CD4-positive, alpha-beta T cell (primary cell): ENCODE measurements around the gene FBXO27. TPM values are rescaled to one million over a fixed set of nuclear protein-coding genes. Genes with fewer than 3 reads are reported as not detected.

Source experiments
- ATAC-seq: fragments of 200-7000 bp; cut with Tn5 transposase; one replicate; pipeline ENCODE4 v1.10.0; 2022; ENCODE audit warnings: mild to moderate bottlenecking; ENCODE audit not compliant: poor library complexity
- CTCF ChIA-PET: fragments of 350-600 bp; sonication (Branson Sonifier 250); formaldehyde crosslinking; loops from one replicate; lab custom pipeline; 2021; ENCODE audit warnings: antibody characterized with exemption, inconsistent platforms; lab: Charles Lee
- POLR2A ChIA-PET: fragments of 350-600 bp; sonication (Branson Sonifier 250); formaldehyde crosslinking; loops from one replicate; lab custom pipeline; 2021; ENCODE audit warnings: antibody characterized with exemption, inconsistent platforms; lab: Charles Lee
- DNase-seq, 14 experiments: peaks; one replicate each; pipeline ENCODE4 v3.0.0-alpha.2; 2013 to 2020; ENCODE audit warnings: mixed read lengths in 2 of 14
- H3K27ac ChIP-seq, 2 donors: one replicate each; pipeline versions ENCODE4 v1.5.1 to v1.7.0; 2013; ENCODE audit warnings: low read length in 2 of 2, low read depth in 1 of 2, mild to moderate bottlenecking in 1 of 2
- H3K27me3 ChIP-seq, 2 experiments: 1 replicate in 1 of 2; 2 replicates in 1 of 2; pipeline versions ENCODE4 v1.6.1 to v1.7.0; 2013; ENCODE audit warnings: low read length in 2 of 2, control low read depth in 1 of 2, mild to moderate bottlenecking in 1 of 2, moderate library complexity in 1 of 2; ENCODE audit not compliant: insufficient read depth in 2 of 2, control insufficient read depth in 1 of 2
- H3K36me3 ChIP-seq: one replicate; pipeline ENCODE4 v1.6.1; 2013; ENCODE audit warnings: low read length, control low read depth; ENCODE audit not compliant: insufficient read depth
- H3K4me1 ChIP-seq: one replicate; pipeline ENCODE4 v1.6.1; 2013; ENCODE audit warnings: low read length, control low read depth; ENCODE audit not compliant: insufficient read depth
- H3K4me3 ChIP-seq: one replicate; pipeline ENCODE4 v1.5.1; 2013; ENCODE audit warnings: mild to moderate bottlenecking, low read length, moderate library complexity
- H3K9me3 ChIP-seq, 2 experiments: 1 replicate in 1 of 2; 2 replicates in 1 of 2; pipeline versions ENCODE4 v1.6.1 to v1.7.0; 2013; ENCODE audit warnings: low read length in 2 of 2, mild to moderate bottlenecking in 2 of 2, control low read depth in 1 of 2, moderate library complexity in 1 of 2; ENCODE audit not compliant: control insufficient read depth in 1 of 2, insufficient read depth in 1 of 2
- H3K27ac Mint-ChIP-seq: one replicate; pipeline ENCODE4 v1.8.0; 2020; ENCODE audit warnings: mixed read lengths
- H3K27me3 Mint-ChIP-seq: one replicate; pipeline ENCODE4 v1.8.0; 2021; ENCODE audit warnings: mixed read lengths
- H3K36me3 Mint-ChIP-seq: one replicate; pipeline ENCODE4 v1.8.0; 2021; ENCODE audit warnings: low read depth, mixed read lengths
- H3K4me1 Mint-ChIP-seq: one replicate; pipeline ENCODE4 v1.8.0; 2021; ENCODE audit warnings: low read depth, mixed read lengths
- H3K4me3 Mint-ChIP-seq: one replicate; pipeline ENCODE4 v1.8.0; 2020; ENCODE audit warnings: mild to moderate bottlenecking, mixed read lengths
- H3K9me3 Mint-ChIP-seq: one replicate; pipeline ENCODE4 v1.8.0; 2020; ENCODE audit warnings: mixed read lengths
- intact Hi-C, 2 experiments: fragments of 100-400 bp; cut with DNase I in 1 of 2; cut with micrococcal nuclease in 1 of 2; formaldehyde crosslinking; loops; one replicate each; pipeline versions ENCODE4 v1.15.1 to v1.9.0; 2023 to 2025; cut with DNase I, micrococcal nuclease
- total RNA-seq, 174 experiments: library from RNA in 2 of 174; stranded (reverse) in 2 of 174; gene quantifications; one replicate each; pipeline ENCODE4 v1.2.3 and lab custom pipeline; 2021 to 2026
- TF ChIP-seq, protein P1 (sequence below): fragments of 200-600 bp; IDR thresholded peaks from one replicate; pipeline ENCODE4 v1.8.0; 2022; ENCODE audit warnings: antibody characterized with exemption, mild to moderate bottlenecking

The FBXO27 gene
- total RNA-seq, 2 experiments from 2014 or later, result 0.11 TPM; not detected in 1

GRCh38 chr19:38975214-38975860 lies 57.0 kb downstream of the FBXO27 start, which contains the start of gene FBXO17:
Gene FBXO17 (minus strand): TSS chr19:38975742. CDS start chr19:38950319, 25,423 bp downstream.
- no peak for ATAC-seq

GRCh38 chr19:38974624-38975213 lies 57.6 kb downstream of the FBXO27 start:
- H3K4me1 ChIP-seq, result peaks cover 10% of the 10 kb centered on the region
- DNase-seq, result no peak
- no peaks in the 10 kb centered on the region for H3K9me3 Mint-ChIP-seq
- H3K27ac Mint-ChIP-seq, result no peak overlapping the region
- peaks cover 16 to 22% of the 10 kb centered on the region in 2 experiments for H3K27me3 ChIP-seq
- H3K27ac ChIP-seq, result no peak overlapping the region
- CTCF ChIA-PET, result interaction anchor here (0.6 to 1.3 kb wide), 2 partner anchors 12 to 455 kb away, joined by 3 to 4 read pairs; no protein-coding TSS in a partner anchor
- no peaks in the 10 kb centered on the region for H3K36me3 ChIP-seq
- intact Hi-C loops, result no loop called here
- no peaks in the 10 kb centered on the region for H3K36me3 Mint-ChIP-seq
- H3K4me3 ChIP-seq, result no peak overlapping the region
- ATAC-seq, result no peak
- H3K4me1 Mint-ChIP-seq, result peaks cover 9% of the 10 kb centered on the region
- POLR2A ChIA-PET, result no interaction called here
- no peak overlapping the region for H3K4me3 Mint-ChIP-seq
- peaks cover 0 to 7% of the 10 kb centered on the region in 2 experiments for H3K9me3 ChIP-seq
- TF ChIP-seq, protein P1, sequence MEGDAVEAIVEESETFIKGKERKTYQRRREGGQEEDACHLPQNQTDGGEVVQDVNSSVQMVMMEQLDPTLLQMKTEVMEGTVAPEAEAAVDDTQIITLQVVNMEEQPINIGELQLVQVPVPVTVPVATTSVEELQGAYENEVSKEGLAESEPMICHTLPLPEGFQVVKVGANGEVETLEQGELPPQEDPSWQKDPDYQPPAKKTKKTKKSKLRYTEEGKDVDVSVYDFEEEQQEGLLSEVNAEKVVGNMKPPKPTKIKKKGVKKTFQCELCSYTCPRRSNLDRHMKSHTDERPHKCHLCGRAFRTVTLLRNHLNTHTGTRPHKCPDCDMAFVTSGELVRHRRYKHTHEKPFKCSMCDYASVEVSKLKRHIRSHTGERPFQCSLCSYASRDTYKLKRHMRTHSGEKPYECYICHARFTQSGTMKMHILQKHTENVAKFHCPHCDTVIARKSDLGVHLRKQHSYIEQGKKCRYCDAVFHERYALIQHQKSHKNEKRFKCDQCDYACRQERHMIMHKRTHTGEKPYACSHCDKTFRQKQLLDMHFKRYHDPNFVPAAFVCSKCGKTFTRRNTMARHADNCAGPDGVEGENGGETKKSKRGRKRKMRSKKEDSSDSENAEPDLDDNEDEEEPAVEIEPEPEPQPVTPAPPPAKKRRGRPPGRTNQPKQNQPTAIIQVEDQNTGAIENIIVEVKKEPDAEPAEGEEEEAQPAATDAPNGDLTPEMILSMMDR, result no peak
- H3K27me3 Mint-ChIP-seq, result peaks cover 40% of the 10 kb centered on the region

More at GRCh38 chr19:38975214-38975860, 57.0 kb downstream of the FBXO27 start, which contains the start of gene FBXO17:
- H3K4me1 Mint-ChIP-seq, result peaks cover 9% of the 10 kb centered on the region
- DNase-seq, result no peak
- intact Hi-C loops, result no loop called here
- H3K4me1 ChIP-seq, result peaks cover 10% of the 10 kb centered on the region
- POLR2A ChIA-PET, result no interaction called here
- peaks cover 44% of the 10 kb centered on the region for H3K27me3 Mint-ChIP-seq
- no peak within 1 kb of the TSS for H3K27ac ChIP-seq
- no peak within 1 kb of the TSS for H3K27ac Mint-ChIP-seq
- H3K36me3 Mint-ChIP-seq, result no peaks in the 10 kb centered on the region
- H3K36me3 ChIP-seq, result no peaks in the 10 kb centered on the region
- no peaks in the 10 kb centered on the region for H3K9me3 Mint-ChIP-seq
- TF ChIP-seq, protein P1, result no peak
- H3K27me3 ChIP-seq, result peaks cover 16 to 22% of the 10 kb centered on the region in 2 experiments
- no peak within 1 kb of the TSS for H3K4me3 Mint-ChIP-seq
- peaks cover 0 to 7% of the 10 kb centered on the region in 2 experiments for H3K9me3 ChIP-seq
- no peak within 1 kb of the TSS for H3K4me3 ChIP-seq
- CTCF ChIA-PET, result interaction anchor here (1.3 kb wide), 1 partner anchor 13 kb away, joined by 3 read pairs; no protein-coding TSS in a partner anchor

Other genes with a start within 250 kb of the FBXO27 start
- not detected for gene LGALS7B, start 243.3 kb downstream of the FBXO27 start, total RNA-seq
- 1 to 10 TPM; 2.3 to 3.1 TPM for gene LGALS4, start 219.6 kb downstream of the FBXO27 start, total RNA-seq
- gene ECH1, start 200.8 kb downstream of the FBXO27 start, total RNA-seq, result 10 to 100 TPM; 32.6 to 35.3 TPM
- gene HNRNPL, start 182.6 kb downstream of the FBXO27 start, total RNA-seq, result 100 to 1,000 TPM; 535 to 565 TPM
- gene RINL, start 154.3 kb downstream of the FBXO27 start, total RNA-seq, result 10 to 100 TPM; 19.5 to 21.3 TPM
- gene SIRT2, start 132.9 kb downstream of the FBXO27 start, total RNA-seq, result 10 to 100 TPM; 60.8 to 67.8 TPM
- 10 to 100 TPM; 29.3 to 30.1 TPM for gene NFKBIB, start 132.6 kb downstream of the FBXO27 start, total RNA-seq
- gene CCER2, start 120.4 kb downstream of the FBXO27 start, total RNA-seq, result 1 to 10 TPM; 1.0 to 1.7 TPM
- 10 to 100 TPM; 18.7 to 22.8 TPM for gene SARS2, start 101.8 kb downstream of the FBXO27 start, total RNA-seq
- gene MRPS12, start 101.6 kb downstream of the FBXO27 start, total RNA-seq, result 10 to 100 TPM; 13.7 to 15.4 TPM
- gene FBXO17, start 56.8 kb downstream of the FBXO27 start, total RNA-seq, result not detected
- gene ACP7, start 51.8 kb upstream of the FBXO27 start, total RNA-seq, result not detected
- gene PAK4, start 93.2 kb upstream of the FBXO27 start, total RNA-seq, result 1 to 10 TPM; 2.7 to 6.3 TPM
- gene NCCRP1, start 164.4 kb upstream of the FBXO27 start, total RNA-seq, result not detected
- gene SYCN, start 171.7 kb upstream of the FBXO27 start, total RNA-seq, result not detected
- gene IFNL3, start 212.5 kb upstream of the FBXO27 start, total RNA-seq, result not detected
- not detected for gene IFNL4, start 216.3 kb upstream of the FBXO27 start, total RNA-seq
- gene IFNL2, start 235.8 kb upstream of the FBXO27 start, total RNA-seq, result not detected